ENCODE results near the gene NRL. TPM values are rescaled to one million over a fixed set of nuclear protein-coding genes. Genes with fewer than 3 reads are reported as not detected.
A peak's percentile ranks its signal among the peaks of the same experiment; 100 is the strongest.

The NRL gene
- total RNA-seq, 1 donor from 2014 or later = 2.0 TPM

DNA sequence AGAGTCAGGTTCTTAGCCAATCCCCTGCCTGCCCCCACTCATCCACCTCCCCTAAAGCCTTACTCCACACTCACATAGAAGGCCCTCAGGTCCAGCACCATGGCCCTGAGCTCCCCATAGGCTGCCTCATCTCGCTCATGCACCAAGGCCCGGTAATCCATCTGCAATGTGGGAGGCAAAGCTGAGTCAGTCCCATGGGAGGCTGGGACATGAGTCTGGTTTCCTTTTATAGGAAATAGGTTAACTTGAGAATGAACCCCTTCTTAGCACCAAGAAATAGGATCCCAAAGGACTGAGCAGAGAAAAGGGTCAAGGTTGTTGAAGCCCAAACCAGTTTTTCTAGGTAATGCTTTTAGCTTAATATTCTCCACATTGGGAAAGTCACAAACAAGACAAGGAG lies 28.8 kb upstream of the NRL start:
- intact Hi-C loops (cut with DNase I) = no loop called here
- Histone ChIP-seq H3K4me1 (peaks cover 50% of the 10 kb centered on the region), H3K36me3 (peaks cover 38% of the 10 kb centered on the region), H3K4me3 (no peak overlapping the region), H3K27ac (no peak overlapping the region), H3K9me3 (no peaks in the 10 kb centered on the region), H3K27me3 (ENCODE audit: low read depth) (no peaks in the 10 kb centered on the region)
- no peak for TF ChIP-seq CTCF (IDR thresholded peaks at IDR 0.05)
- ATAC-seq = no peak
- DNase-seq = no peak

- intact Hi-C loops (cut with DNase I) = no loop called here
- peaks cover 59% of the 10 kb centered on the region for H3K4me1 ChIP-seq
- peaks cover 49% of the 10 kb centered on the region for H3K36me3 ChIP-seq
Measured at GRCh38 chr14:24141097-24141880, 26.5 kb upstream of the NRL start, which contains the start of gene EMC9. TSS of gene EMC9 (minus strand) at chr14:24141591. CDS start at chr14:24141304, 287 bp downstream.

GRCh38 chr14:24139272-24139934 lies 24.7 kb upstream of the NRL start:
- H3K36me3 ChIP-seq = peaks cover 42% of the 10 kb centered on the region
- no peaks in the 10 kb centered on the region for H3K9me3 ChIP-seq
- ATAC-seq (no peak), DNase-seq (no peak)
- no peaks in the 10 kb centered on the region for H3K27me3 ChIP-seq (ENCODE audit: low read depth)
- peak overlapping the region; percentile 90 for H3K4me3 ChIP-seq
- H3K27ac ChIP-seq = no peak overlapping the region
- H3K4me1 ChIP-seq = peaks cover 53% of the 10 kb centered on the region
- no peak for TF ChIP-seq CTCF (IDR thresholded peaks at IDR 0.05)
- intact Hi-C loops (cut with DNase I) = no loop called here

More at GRCh38 chr14:24141097-24141880, 26.5 kb upstream of the NRL start, which contains the start of gene EMC9:
- Histone ChIP-seq H3K27ac (peak within 1 kb of the TSS; percentile 85), H3K27me3 (ENCODE audit: low read depth) (no peaks in the 10 kb centered on the region), H3K4me3 (peak within 1 kb of the TSS; percentile 90), H3K9me3 (no peaks in the 10 kb centered on the region)
- TF ChIP-seq CTCF (IDR thresholded peaks at IDR 0.05) = peak; percentile 54
- ATAC-seq (peak; percentile 96 to 97), DNase-seq (peak; percentile 100)

DNA sequence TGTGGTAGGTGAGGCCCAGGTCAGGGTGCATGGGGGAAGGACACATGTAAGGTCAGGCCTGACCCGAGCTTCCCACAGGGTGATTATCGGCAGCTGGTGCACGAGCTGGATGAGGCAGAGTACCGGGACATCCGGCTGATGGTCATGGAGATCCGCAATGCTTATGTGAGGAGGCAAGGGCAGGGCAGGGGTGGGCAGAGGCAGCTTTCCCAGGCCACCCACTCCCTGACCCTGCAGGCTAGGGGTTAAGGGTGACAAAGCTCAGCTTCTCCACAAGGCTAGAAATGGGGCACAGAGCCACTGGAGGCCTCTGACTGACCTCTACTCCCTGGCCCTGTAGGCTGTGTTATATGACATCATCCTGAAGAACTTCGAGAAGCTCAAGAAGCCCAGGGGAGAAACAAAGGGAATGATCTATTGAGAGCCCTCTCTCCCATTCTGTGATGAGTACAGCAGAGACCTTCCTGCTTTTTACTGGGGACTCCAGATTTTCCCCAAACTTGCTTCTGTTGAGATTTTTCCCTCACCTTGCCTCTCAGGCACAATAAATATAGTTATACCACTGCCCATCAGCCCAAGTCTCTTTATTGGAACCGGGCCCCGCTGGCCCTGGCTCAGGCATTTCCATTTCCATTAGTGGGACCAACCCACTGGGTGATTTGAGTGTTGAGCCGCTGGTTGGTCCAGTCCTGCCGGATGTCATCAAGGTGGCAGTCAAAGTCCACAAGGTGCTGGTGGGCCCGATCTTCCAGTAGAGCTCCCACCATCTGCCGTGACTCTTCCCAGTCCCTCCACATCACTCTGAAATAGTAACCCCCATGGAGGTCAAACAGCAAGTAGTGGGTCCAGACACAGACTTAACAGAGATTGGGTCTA lies 23.9 kb upstream of the NRL start:
- Histone ChIP-seq H3K4me3 (no peak overlapping the region), H3K4me1 (peaks cover 53% of the 10 kb centered on the region), H3K27me3 (ENCODE audit: low read depth) (no peaks in the 10 kb centered on the region), H3K27ac (no peak overlapping the region), H3K9me3 (no peaks in the 10 kb centered on the region), H3K36me3 (peaks cover 34% of the 10 kb centered on the region)
- ATAC-seq (no peak), DNase-seq (no peak)
- intact Hi-C loops (cut with DNase I) = no loop called here
- TF ChIP-seq CTCF (IDR thresholded peaks at IDR 0.05) = no peak

All from lower lobe of right lung (tissue), 2 donors.